ENCODE results near the gene ITM2C. TPM values are rescaled to one million over a fixed set of nuclear protein-coding genes. Genes with fewer than 3 reads are reported as not detected.

The ITM2C gene
- total and polyA plus RNA-seq, 9 of the 15 experiments (the other 6 are each of a cell fraction or from before 2014, with no cell fraction given), result 0.49 to 58.8 (median 21.5) TPM

- TF ChIP-seq NR2C2 (CRISPR knock-in tag; IDR thresholded peaks at IDR 0.05) (no peak), NR2C2 (tag; IDR thresholded peaks at IDR 0.05) (no peak), PHTF2 (CRISPR knock-in tag; IDR thresholded peaks at IDR 0.05) (no peak), ZKSCAN1 (IDR thresholded peaks at IDR 0.05; ENCODE audit: low read depth, low read length) (no peak), ZNF512 (tag; IDR thresholded peaks at IDR 0.05) (no peak), CREB3 (tag; conservative IDR thresholded peaks at IDR 0.05; ENCODE audit: low read depth) (no peak), GABPB2 (CRISPR knock-in tag; conservative IDR thresholded peaks at IDR 0.05) (no peak), ZNF263 (CRISPR knock-in tag; IDR thresholded peaks at IDR 0.05; ENCODE audit: borderline replicate concordance) (peak; percentile 74; the same call in 1 of the 2 replicates), E2F3 (CRISPR knock-in tag; IDR thresholded peaks at IDR 0.05) (no peak), KDM1A (IDR thresholded peaks at IDR 0.05) (peak; percentile 28 to 74; a peak in 3 of 4 replicates), HIVEP1 (CRISPR knock-in tag; IDR thresholded peaks at IDR 0.05) (no peak), NUFIP1 (IDR thresholded peaks at IDR 0.05; ENCODE audit: partially characterized antibody) (no peak), ZNF589 (CRISPR knock-in tag; IDR thresholded peaks at IDR 0.05; ENCODE audit: low read depth) (0 out of 2 replicates have a peak, but pooled peaks have one; percentile 43), VEZF1 (CRISPR knock-in tag; IDR thresholded peaks at IDR 0.05) (peak; percentile 89), FOXJ3 (CRISPR knock-in tag; IDR thresholded peaks at IDR 0.05) (no peak), SRSF9 (IDR thresholded peaks at IDR 0.05; ENCODE audit: borderline replicate concordance, low read depth, low read length) (no peak), PRMT5 (CRISPR knock-in tag; IDR thresholded peaks at IDR 0.05) (no peak), ARID3B (CRISPR knock-in tag; IDR thresholded peaks at IDR 0.05; ENCODE audit: borderline replicate concordance) (no peak), SMC3 (conservative IDR thresholded peaks at IDR 0.05; ENCODE audit: insufficient read depth, low read depth, low read length) (no peak), GABPB1 (CRISPR knock-in tag; IDR thresholded peaks at IDR 0.05) (peak; percentile 28; the same call in 1 of the 2 replicates)
Measured at GRCh38 chr2:230908595-230909191, 44.0 kb downstream of the ITM2C start (continued).
